ENCODE results near the gene KRTAP19-6. TPM values are rescaled to one million over a fixed set of nuclear protein-coding genes. Genes with fewer than 3 reads are reported as not detected.
"Not testable (repeated sequence)": the region's sequence is repeated elsewhere in the genome, so short reads cannot be mapped to it uniquely, and the experiment has no call there.

The KRTAP19-6 gene, protein sequence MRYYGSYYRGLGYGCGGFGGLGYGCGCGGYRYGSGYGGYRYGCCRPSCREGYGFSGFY
- total RNA-seq (2014; rRNA removed; shearing (Covaris generic)), result not detected in 2 replicates
- not detected in 2 replicates for polyA plus RNA-seq (2015; cell fraction: cytosol; rRNA removed)
- polyA plus RNA-seq (2015; cell fraction: nucleus; rRNA removed), result not detected in 2 replicates

DNA sequence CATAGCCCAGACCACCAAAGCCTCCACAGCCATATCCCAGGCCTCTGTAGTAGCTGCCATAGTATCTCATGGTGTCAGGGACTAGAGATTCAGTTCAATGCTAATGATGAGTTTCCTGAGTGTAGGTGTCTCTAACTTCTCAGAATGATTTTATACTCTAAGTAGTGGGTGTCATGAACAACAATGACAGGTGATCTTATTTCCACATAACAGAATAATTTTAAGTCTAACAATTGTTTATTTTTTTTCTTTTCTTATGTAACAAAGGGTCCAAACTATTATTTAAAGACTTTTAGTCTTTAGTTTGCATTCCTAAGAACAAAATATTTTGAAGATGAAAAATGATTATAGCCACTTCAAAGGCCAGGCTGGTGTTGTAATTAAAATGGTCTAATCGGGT is at the start of gene KRTAP19-6:
Gene KRTAP19-6, minus strand, starts transcription at position 101 of the 400 bp plus-strand sequence. Its CDS starts 31 bp downstream, at position 70.
- in situ Hi-C loops (cut with HindIII; ENCODE audit: low pct_unique_long_range_greater_than_20kb, low sequenced_read_pairs), result no loop called here
- DNase-seq (ENCODE audit: low read depth, low spot score), result no peak

DNA sequence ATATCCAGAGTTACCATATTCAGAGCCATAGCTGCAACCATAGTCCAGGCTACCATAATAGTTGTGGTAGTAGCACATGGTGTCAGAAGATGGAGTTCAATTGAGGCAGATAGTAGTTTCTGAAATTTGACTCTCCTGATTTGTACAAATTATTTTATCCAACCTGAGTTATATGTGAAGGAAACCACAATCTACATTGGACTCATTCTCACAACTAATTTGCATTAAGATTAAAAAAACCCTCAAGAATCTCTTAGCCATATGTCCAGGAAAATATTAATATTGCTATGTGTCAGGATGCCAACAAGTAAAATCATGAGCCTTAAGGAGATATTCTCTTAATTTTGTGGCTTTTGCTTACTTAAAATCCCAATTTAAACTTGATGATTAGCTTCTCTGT is 48.6 kb upstream of the KRTAP19-6 start, which contains the start of gene KRTAP22-2:
Gene KRTAP22-2, minus strand, starts transcription at position 101 of the 400 bp plus-strand sequence.
- in situ Hi-C loops (cut with HindIII; ENCODE audit: low pct_unique_long_range_greater_than_20kb, low sequenced_read_pairs), result no loop called here
- DNase-seq (ENCODE audit: low read depth, low spot score), result no peak

DNA sequence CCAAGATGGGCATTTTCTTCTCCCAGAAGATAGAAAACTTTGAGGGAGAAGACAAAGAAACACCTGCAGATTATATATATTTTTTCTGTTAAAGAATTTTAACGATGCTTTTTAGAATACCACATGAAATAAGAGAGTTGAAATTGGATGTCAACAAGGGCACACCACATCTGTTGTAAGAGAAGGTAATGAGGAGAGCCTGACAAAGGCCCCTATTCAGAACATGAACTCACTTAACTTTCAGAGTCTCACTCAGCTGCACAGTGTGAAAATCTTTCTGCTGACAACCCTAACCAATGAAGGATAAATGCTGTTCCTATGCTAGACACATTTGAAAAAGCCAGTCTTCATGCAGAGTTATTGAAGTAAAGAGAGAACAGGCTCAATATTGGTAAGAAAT is 41.2 kb upstream of the KRTAP19-6 start:
- in situ Hi-C loops (cut with HindIII; ENCODE audit: low pct_unique_long_range_greater_than_20kb, low sequenced_read_pairs), result no loop called here
- DNase-seq (ENCODE audit: low read depth, low spot score), result peak; percentile 11

DNA sequence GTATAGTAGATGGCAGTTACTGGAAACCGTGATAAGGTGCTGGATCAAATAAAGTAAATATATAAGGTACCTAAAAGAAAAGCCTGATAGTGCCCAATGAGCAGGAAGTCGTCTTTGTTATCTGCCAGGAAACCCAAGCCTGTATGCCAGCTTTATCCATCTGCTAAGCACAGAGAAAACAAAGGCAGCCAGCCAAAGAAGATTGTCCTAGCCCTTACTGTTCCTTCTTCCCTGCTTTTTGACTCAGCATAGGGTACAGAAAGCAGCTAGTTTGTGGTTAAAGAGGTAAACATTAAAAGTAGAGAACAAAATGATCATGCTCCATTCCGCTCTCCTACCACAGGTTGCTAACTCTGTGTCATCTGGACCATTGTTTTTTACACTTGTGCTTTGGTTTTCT is 38.5 kb upstream of the KRTAP19-6 start:
- in situ Hi-C loops (cut with HindIII; ENCODE audit: low pct_unique_long_range_greater_than_20kb, low sequenced_read_pairs), result no loop called here
- no peak for DNase-seq (ENCODE audit: low read depth, low spot score)

DNA sequence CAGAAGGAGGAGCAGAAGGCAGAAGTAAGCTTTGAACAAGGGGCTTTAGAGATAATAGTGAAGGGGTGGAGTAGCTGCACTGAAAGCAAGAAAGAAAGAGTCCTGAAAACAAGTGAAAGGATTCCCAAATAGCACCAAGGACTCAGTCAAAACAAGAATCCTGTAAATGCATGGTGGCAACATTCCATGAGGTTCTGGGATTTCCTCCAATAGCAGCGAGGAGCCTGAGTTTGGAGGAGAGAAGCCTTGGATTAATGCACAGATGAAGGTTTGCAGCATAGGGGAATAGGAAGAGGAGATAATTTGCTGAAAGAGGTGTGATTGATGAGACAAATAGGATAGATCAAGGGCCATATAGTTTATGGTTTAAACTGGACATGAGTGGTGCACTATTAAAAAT is 37.7 kb upstream of the KRTAP19-6 start:
- in situ Hi-C loops (cut with HindIII; ENCODE audit: low pct_unique_long_range_greater_than_20kb, low sequenced_read_pairs), result no loop called here
- no peak for DNase-seq (ENCODE audit: low read depth, low spot score)

DNA sequence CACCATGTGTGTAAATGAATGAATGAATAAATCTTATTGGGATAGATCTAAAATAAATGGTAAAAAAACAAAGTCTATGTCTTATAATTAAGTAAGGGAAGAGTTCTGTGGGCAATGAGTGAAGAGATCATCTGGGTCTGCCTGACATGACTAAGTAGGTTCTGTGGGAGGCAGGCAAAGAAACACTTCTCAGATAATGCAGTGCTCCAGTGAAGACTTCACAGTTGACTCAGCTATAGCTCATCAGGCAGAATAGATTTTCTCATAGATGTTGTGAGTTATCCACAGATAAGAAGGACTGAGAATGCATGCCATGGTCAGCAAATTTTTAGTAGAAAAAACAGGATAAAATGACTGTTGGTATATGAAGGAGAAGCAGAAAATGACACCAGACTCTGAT is 36.1 kb upstream of the KRTAP19-6 start:
- DNase-seq (ENCODE audit: low read depth, low spot score), result no peak
- in situ Hi-C loops (cut with HindIII; ENCODE audit: low pct_unique_long_range_greater_than_20kb, low sequenced_read_pairs), result no loop called here

DNA sequence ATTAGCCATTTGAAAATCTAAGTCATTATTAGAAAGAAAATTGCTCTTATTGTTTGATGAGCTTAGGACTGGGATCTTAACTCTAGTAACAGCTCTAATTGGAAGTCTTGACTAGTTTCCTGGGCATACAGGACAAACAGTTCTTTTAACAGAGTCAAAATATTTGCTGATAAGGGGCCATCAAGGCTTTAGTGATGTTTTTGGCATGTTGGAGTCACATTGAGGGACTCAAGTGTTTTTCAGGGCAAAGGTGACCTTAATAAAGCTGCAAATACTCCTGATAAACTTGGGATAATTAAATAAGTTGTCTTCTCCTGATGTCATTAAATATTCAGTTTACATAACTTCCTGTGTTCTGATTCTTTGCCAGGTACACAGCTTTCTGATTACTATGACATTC is 26.0 kb upstream of the KRTAP19-6 start:
- no peak for DNase-seq (ENCODE audit: low read depth, low spot score)
- in situ Hi-C loops (cut with HindIII; ENCODE audit: low pct_unique_long_range_greater_than_20kb, low sequenced_read_pairs), result no loop called here

DNA sequence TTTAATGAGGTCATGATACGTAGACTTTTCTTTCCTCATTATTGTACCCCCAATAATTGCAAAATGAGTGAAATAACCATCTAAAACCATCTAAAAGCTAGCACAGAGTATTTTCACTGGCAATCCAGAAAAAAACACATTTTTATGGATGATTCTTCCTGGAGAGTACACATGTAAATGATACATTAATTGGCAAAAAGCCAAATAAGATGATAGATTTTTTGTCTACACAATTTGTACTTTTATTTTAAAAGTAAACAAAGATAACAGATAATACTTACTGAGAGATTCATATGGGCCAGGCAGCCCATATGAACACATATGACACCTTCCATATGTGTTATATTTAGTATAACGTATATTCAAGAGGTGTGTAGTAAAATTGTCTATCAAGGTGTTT is 22.0 kb upstream of the KRTAP19-6 start:
- no peak for DNase-seq (ENCODE audit: low read depth, low spot score)
- in situ Hi-C loops (cut with HindIII; ENCODE audit: low pct_unique_long_range_greater_than_20kb, low sequenced_read_pairs), result no loop called here

DNA sequence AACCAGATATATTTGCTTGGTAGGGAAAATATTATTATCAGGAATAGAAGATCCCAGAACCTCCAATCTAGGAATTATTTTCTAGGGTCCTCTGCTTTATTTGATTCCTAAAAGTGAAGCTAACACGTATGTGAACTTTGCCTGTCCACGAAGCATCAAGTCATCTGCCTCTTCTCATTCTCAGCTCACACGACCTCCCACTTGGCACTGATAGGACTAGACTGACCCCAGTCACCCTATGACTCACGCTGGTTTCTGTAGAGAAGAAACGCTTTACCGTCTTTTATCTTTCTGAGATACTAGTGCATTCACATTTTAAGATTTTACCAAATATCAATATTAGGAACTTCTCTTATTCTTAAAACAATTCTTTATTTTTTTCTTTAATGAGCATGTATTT is 21.4 kb upstream of the KRTAP19-6 start:
- in situ Hi-C loops (cut with HindIII; ENCODE audit: low pct_unique_long_range_greater_than_20kb, low sequenced_read_pairs), result no loop called here
- DNase-seq (ENCODE audit: low read depth, low spot score), result no peak

DNA sequence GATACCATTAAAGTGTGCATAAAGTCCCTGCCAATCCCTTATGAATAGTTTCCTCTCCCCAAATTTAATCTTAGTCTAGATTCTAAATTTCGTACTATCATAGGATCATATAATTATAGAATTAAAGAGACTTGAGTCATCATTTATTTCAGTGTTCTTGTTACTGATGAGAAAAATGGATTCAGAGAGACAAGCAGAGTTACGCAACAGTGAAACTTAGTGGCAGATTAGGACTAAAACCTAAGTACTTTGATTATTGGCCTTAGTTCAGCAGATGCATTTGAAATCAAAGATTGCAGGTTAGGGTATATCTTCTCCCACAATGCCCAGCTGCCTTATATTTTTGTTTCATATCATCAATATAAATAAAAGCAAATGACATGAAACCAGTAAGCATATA is 20.3 kb upstream of the KRTAP19-6 start:
- in situ Hi-C loops (cut with HindIII; ENCODE audit: low pct_unique_long_range_greater_than_20kb, low sequenced_read_pairs), result no loop called here

DNA sequence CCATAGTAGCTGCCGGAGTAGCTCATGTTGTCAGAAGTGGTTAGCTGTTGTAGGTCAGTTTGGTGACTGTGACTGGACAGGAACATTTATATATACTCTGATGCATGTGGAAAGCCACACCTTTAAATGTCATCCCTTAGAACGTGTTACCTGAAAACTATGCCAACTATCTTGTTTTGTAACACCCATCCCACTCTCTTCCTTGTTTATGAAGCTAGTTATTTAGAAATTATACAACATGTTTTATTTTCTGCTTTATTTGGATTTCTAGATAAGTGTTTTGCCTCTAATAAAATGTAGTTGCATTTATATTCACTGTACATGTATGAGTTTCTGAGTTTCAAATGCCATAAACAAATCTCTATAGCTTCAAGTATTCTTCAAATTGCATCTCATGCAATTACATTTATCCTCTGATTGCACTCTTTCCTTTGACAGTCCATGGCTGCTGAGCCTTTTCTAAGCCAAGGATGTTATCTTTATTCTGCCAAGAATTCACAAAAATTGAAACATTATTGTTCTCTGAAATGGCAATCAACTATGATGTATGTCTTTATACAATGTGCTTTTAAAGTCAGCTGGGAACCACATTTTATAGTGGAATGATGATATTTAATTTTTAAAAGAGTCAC is 19.7 kb upstream of the KRTAP19-6 start, which contains the start of gene KRTAP19-7:
Gene KRTAP19-7, minus strand, starts transcription at position 51 of the 632 bp plus-strand sequence. Its CDS starts 25 bp downstream, at position 26.
- in situ Hi-C loops (cut with HindIII; ENCODE audit: low pct_unique_long_range_greater_than_20kb, low sequenced_read_pairs), result no loop called here
- no peak for DNase-seq (ENCODE audit: low read depth, low spot score)

More for the DNA sequence above, 20.3 kb upstream of the KRTAP19-6 start:
- no peak for DNase-seq (ENCODE audit: low read depth, low spot score)

DNA sequence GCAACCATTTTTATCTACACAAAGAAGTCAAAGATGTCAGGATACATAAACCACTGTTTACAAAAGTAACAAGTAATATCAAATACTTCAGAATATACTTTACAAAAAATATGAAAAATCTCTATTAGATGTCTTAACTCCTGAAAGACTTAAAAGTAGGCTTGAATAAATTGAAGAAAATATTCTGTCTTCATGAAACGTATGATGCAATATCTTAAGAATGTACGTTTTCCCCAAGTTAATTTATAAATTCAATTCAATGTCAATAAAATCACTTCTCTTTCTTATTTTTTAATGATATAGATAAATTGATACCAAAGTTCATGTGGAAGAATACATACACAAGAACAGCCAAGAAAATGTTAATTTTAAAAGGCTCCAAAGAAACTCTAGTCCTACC is 13.4 kb upstream of the KRTAP19-6 start:
- in situ Hi-C loops (cut with HindIII; ENCODE audit: low pct_unique_long_range_greater_than_20kb, low sequenced_read_pairs), result no loop called here
- DNase-seq (ENCODE audit: low read depth, low spot score), result no peak

DNA sequence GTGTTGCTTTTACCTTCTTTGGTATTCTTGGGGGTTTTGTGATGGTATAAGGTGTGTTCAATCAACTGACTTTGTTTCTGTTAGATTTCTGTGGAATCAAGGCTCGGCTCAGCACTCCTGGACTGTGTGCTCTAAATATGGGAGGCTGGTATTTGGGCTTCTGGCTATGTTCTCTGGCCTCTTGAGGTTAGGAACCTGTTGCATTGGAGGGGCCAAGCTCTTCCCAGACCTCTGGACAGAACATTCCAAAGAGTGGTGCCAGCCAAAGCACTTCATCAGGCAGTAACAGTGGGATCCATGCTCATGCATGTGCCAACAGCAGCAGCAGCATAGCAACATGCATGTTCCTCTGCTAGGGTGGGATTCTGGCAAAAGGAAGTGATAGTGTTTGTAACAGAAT is 11.1 kb upstream of the KRTAP19-6 start:
- in situ Hi-C loops (cut with HindIII; ENCODE audit: low pct_unique_long_range_greater_than_20kb, low sequenced_read_pairs), result no loop called here
- no peak for DNase-seq (ENCODE audit: low read depth, low spot score)

DNA sequence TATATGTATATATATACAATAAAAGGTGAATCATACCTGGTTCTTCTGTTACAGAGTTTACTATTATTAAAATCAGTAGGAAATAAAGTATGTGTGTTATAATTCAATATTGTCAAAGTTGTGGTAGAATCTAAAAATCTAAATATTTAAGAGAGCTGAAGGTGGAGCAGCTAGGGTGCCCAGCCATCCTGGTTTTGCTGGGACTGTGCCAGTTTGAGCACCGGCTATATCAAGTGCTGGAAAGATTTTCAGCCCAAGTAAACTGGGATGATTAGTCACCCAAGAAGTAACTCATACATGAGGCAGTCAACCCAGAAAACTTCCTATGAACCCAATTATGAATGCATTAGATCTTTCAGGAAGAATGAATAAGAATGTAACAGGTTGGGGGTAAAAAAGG is 22.8 kb downstream of the KRTAP19-6 start:
- in situ Hi-C loops (cut with HindIII; ENCODE audit: low pct_unique_long_range_greater_than_20kb, low sequenced_read_pairs), result no loop called here

DNA sequence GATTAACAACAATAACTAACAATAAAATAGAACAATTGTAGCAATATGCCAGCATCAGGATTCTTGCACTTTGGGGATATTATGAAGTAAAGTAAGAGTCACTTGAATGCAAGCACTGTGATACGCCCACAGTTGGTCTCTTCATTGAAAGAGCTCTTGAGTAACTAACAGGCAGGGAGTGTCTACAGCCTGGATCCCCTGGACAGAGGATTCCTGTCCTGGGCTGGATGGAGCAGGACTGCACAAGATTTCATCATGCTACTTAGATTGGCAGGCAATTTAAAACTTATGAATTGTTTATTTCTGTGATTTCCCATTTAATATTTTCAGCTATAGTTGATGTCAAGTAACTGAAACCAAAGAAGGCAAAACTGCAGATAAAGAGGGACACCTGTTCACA is 26.0 kb downstream of the KRTAP19-6 start:
- peak; percentile 4 for DNase-seq (ENCODE audit: low read depth, low spot score)
- in situ Hi-C loops (cut with HindIII; ENCODE audit: low pct_unique_long_range_greater_than_20kb, low sequenced_read_pairs), result no loop called here

More for the DNA sequence above, 22.8 kb downstream of the KRTAP19-6 start:
- DNase-seq (ENCODE audit: low read depth, low spot score), result no peak

DNA sequence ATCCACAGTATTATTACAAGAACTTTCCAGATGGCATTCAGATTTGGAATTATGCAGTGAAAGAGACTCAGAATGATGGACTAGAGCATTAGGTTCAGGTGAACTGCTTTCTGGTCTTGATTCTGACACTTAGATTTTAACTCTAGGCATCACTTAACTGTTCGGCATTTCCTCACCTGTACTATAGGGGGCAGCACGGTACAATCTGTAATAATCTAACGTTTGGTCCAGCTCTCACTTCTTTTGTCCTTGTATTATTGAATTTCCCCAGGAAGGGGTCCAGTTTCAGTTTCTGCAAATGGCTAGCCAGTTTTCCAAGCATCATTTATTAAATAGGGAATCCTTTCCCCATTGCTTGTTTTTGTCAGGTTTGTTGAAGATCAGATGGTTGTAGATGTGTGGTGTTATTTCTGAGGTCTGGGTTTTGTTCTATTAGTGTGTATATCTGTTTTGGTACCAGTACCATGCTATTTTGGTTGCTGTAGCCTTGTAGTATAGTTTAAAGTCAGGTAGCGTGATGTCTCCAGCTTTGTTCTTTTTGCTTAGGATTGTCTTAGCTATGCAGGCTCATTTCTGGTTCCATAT is 36.0 kb downstream of the KRTAP19-6 start:
- in situ Hi-C loops (cut with HindIII; ENCODE audit: low pct_unique_long_range_greater_than_20kb, low sequenced_read_pairs), result not testable (repeated sequence)
- DNase-seq (ENCODE audit: low read depth, low spot score), result peak; percentile 8

DNA sequence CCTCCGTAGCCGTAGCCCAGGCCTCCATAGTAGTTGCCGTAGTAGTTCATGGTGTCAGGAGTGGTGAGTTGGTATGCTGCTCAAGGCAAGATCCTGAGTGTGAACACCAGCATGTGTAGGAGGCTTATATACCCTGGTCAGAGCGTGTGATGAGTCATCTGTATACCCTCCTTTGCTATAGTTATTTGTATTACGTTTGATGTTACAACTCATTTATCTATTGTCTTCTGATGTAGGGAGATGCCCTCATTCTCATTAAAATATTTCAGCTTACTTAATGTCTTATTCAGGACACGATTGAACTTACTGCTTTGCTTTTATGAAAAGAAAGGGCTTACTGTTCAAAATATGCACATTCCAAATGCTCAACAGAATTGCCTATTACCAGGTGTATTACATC is 39.6 kb downstream of the KRTAP19-6 start, which contains the start of gene KRTAP19-5:
Gene KRTAP19-5, minus strand, starts transcription at position 101 of the 400 bp plus-strand sequence. Its CDS starts 51 bp downstream, at position 50.
- in situ Hi-C loops (cut with HindIII; ENCODE audit: low pct_unique_long_range_greater_than_20kb, low sequenced_read_pairs), result no loop called here

DNA sequence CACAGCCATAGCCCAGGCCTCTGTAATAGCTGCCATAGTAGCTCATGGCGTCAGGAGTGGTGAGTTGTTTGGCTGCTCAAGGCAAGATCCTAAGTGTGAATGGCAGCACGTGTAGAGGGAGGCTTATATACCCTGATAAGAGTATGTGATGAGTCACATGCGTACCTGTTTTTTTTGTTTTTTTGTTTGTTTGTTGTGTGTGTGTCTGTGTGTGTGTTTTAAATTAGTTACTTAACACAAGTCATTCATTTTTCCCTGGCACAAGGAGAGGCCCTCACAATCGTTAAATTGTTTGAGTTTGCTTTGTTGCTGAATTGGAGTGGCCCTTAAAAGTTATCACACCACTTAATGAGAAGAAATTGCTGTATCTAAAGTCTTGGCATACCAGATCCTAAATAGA is 44.6 kb downstream of the KRTAP19-6 start, which contains the start of gene KRTAP19-4:
Gene KRTAP19-4, minus strand, starts transcription at position 101 of the 400 bp plus-strand sequence. Its CDS starts 55 bp downstream, at position 46.
- in situ Hi-C loops (cut with HindIII; ENCODE audit: low pct_unique_long_range_greater_than_20kb, low sequenced_read_pairs), result no loop called here
- DNase-seq (ENCODE audit: low read depth, low spot score), result no peak

More for the DNA sequence above, 39.6 kb downstream of the KRTAP19-6 start, which contains the start of gene KRTAP19-5:
- DNase-seq (ENCODE audit: low read depth, low spot score), result no peak

Measured in SK-MEL-5 (cell line).